Body of pancreas (tissue), 4 donors: Measurements from ENCODE around the gene MAB21L4. TPM values are rescaled to one million over a fixed set of nuclear protein-coding genes. Genes with fewer than 3 reads are reported as not detected.

ENCODE experiments used
- ATAC-seq: fragments of 150-250 bp; one replicate; pipeline ENCODE4 v1.9.1; 2016
- DNase-seq, 4 donors: peaks; one replicate each; pipeline ENCODE4 v3.0.0-alpha.2; 2019
- H3K27ac ChIP-seq, 4 donors: fragments of 200-600 bp; sonication (generic); 1 replicate in 3 of 4; 2 replicates in 1 of 4; pipeline versions ENCODE4 v1.5.1 to v1.6.1; 2016 to 2019; ENCODE audit warnings: mild to moderate bottlenecking in 1 of 4, mixed read lengths in 1 of 4, moderate library complexity in 1 of 4
- H3K27me3 ChIP-seq, 2 donors: fragments of 200-600 bp; sonication (generic); one replicate each; pipeline ENCODE4 v1.6.0; 2016; ENCODE audit warnings: mild to moderate bottlenecking in 1 of 2
- H3K36me3 ChIP-seq, 2 donors: fragments of 200-600 bp; sonication (generic); replicated peaks in 1 of 2; 2 replicates each; pipeline ENCODE4 v1.5.1; 2016; ENCODE audit warnings: low read depth in 2 of 2; ENCODE audit not compliant: insufficient read depth in 1 of 2
- H3K4me1 ChIP-seq: fragments of 200-600 bp; sonication (generic); one replicate; pipeline ENCODE4 v1.6.0; 2016
- H3K4me3 ChIP-seq, 2 donors: fragments of 200-600 bp; sonication (generic); 1 replicate in 1 of 2; 2 replicates in 1 of 2; pipeline ENCODE4 v1.5.1; 2016 to 2019
- H3K9me3 ChIP-seq, 3 donors: fragments of 200-600 bp; sonication (generic); 1 replicate in 2 of 3; 2 replicates in 1 of 3; pipeline ENCODE4 v1.5.1; 2016
- POLR2A ChIP-seq, 3 donors: fragments of 450-650 bp; IDR thresholded peaks; one replicate each; pipeline ENCODE4 v1.6.1; 2016; ENCODE audit warnings: antibody characterized with exemption in 3 of 3, mild to moderate bottlenecking in 2 of 3
- WGBS, 2 donors: methylation state at CpG; one replicate each; pipeline ENCODE4 v1.1.5; 2017; 5-methylcytosine and 5-hydroxymethylcytosine counted together
- intact Hi-C: fragments of 100-400 bp; cut with DNase I; formaldehyde crosslinking; loops from one replicate; pipeline ENCODE4 v1.15.1; 2023
- total RNA-seq, 2 donors: library from RNA; depleted of rRNA; stranded (reverse); fragments of >200 nt; gene quantifications; one replicate each; pipeline ENCODE4 v1.1.0, GENCODE V29; 2016
- TF ChIP-seq, protein P1 (sequence below), 7 experiments: fragments of 450-650 bp in 4 of 7; fragments of 200-600 bp in 3 of 7; sonication (generic) in 3 of 7; IDR thresholded peaks; one replicate each; pipeline ENCODE4 v1.5.1; 2016 to 2019; ENCODE audit warnings: antibody characterized with exemption in 7 of 7

MAB21L4 gene
- total RNA-seq, 2 donors from 2014 or later: 0.26 TPM; not detected in 1

- H3K4me1 ChIP-seq: no peaks in the 10 kb centered on the region
- H3K27ac ChIP-seq: no peak within 1 kb of the TSS
- H3K36me3 ChIP-seq: no peaks in the 10 kb centered on the region
- H3K9me3 ChIP-seq: no peaks in the 10 kb centered on the region
- TF ChIP-seq, protein P1, sequence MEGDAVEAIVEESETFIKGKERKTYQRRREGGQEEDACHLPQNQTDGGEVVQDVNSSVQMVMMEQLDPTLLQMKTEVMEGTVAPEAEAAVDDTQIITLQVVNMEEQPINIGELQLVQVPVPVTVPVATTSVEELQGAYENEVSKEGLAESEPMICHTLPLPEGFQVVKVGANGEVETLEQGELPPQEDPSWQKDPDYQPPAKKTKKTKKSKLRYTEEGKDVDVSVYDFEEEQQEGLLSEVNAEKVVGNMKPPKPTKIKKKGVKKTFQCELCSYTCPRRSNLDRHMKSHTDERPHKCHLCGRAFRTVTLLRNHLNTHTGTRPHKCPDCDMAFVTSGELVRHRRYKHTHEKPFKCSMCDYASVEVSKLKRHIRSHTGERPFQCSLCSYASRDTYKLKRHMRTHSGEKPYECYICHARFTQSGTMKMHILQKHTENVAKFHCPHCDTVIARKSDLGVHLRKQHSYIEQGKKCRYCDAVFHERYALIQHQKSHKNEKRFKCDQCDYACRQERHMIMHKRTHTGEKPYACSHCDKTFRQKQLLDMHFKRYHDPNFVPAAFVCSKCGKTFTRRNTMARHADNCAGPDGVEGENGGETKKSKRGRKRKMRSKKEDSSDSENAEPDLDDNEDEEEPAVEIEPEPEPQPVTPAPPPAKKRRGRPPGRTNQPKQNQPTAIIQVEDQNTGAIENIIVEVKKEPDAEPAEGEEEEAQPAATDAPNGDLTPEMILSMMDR (IDR thresholded peaks at IDR 0.05): no peak
- no peak for TF ChIP-seq POLR2A (IDR thresholded peaks at IDR 0.05)
- intact Hi-C loops: no loop called here
- H3K4me3 ChIP-seq: no peak within 1 kb of the TSS
- ATAC-seq: no peak
- H3K27me3 ChIP-seq: no peaks in the 10 kb centered on the region
- no peak for DNase-seq
- WGBS, 2 donors: 76 to 78% methylated on average over 19 to 21 of the region's 21 CpGs
Measured at GRCh38 chr2:240868286-240869108, 27.5 kb downstream of the MAB21L4 start, which contains the start of gene AGXT. Gene AGXT, plus strand, starts transcription at chr2:240868824. Its CDS starts 42 bp downstream, at chr2:240868866.

GRCh38 chr2:240865391-240865790 is 30.6 kb downstream of the MAB21L4 start:
- no peak for TF ChIP-seq POLR2A (IDR thresholded peaks at IDR 0.05)
- TF ChIP-seq, protein P1 (IDR thresholded peaks at IDR 0.05): no peak

DNA sequence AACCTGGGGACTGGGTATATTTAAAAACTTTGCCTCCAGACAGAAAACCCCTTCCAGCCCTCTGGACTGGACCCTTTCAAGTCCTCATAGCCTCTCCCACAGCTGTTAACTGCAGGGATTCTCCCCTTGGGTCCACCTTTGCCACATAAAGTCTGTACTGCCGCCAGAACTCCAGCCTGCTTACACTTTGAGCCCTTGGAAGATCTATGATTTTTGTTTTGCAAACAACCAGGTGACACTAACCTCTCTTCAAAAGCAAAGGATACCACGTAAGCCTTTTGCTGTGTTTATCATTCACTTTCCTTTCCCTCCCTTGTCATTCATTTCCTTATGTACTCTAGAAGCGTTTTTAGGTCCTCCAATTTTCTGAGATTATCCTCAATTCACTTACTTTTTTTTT is 31.5 kb downstream of the MAB21L4 start:
- DNase-seq (no peak), ATAC-seq (no peak)
- Histone ChIP-seq H3K4me3 (no peak overlapping the region), H3K36me3 (no peaks in the 10 kb centered on the region), H3K27me3 (no peaks in the 10 kb centered on the region), H3K27ac (no peak overlapping the region), H3K9me3 (no peaks in the 10 kb centered on the region), H3K4me1 (no peaks in the 10 kb centered on the region)
- 86 to 88% methylated on average over 3 of the region's 3 CpGs for WGBS, 2 donors
- no peak for TF ChIP-seq POLR2A (IDR thresholded peaks at IDR 0.05)
- TF ChIP-seq, protein P1 (IDR thresholded peaks at IDR 0.05): no peak
- intact Hi-C loops: no loop called here

More at GRCh38 chr2:240865391-240865790, 30.6 kb downstream of the MAB21L4 start:
- no peak for DNase-seq
- no peak for ATAC-seq
- Histone ChIP-seq H3K4me1 (no peaks in the 10 kb centered on the region), H3K27ac (no peak overlapping the region), H3K4me3 (no peak overlapping the region), H3K27me3 (no peaks in the 10 kb centered on the region), H3K9me3 (no peaks in the 10 kb centered on the region), H3K36me3 (no peaks in the 10 kb centered on the region)
- 80 to 86% methylated on average over 5 of the region's 5 CpGs for WGBS, 2 donors
- intact Hi-C loops: no loop called here

- peaks cover 13% of the 10 kb centered on the region for H3K4me1 ChIP-seq
- H3K4me3 ChIP-seq: no peak overlapping the region
- no peak for TF ChIP-seq POLR2A (IDR thresholded peaks at IDR 0.05)
- TF ChIP-seq, protein P1 (IDR thresholded peaks at IDR 0.05): no peak
- intact Hi-C loops: no loop called here
- H3K36me3 ChIP-seq: no peaks in the 10 kb centered on the region
- no peaks in the 10 kb centered on the region for H3K9me3 ChIP-seq
- WGBS, 2 donors: 61 to 81% methylated on average over 2 of the region's 2 CpGs
- no peaks in the 10 kb centered on the region for H3K27me3 ChIP-seq
- DNase-seq: no peak
- H3K27ac ChIP-seq: no peak overlapping the region
- ATAC-seq: no peak
Measured at GRCh38 chr2:240861547-240861946, 34.4 kb downstream of the MAB21L4 start.
